Thyroid gland (tissue), 4 donors: Measurements from ENCODE around the gene ZIC2. TPM values are rescaled to one million over a fixed set of nuclear protein-coding genes. Genes with fewer than 3 reads are reported as not detected.

Experiments
- DNase-seq, 2 donors: peaks; one replicate each; pipeline ENCODE4 v3.0.0-alpha.2; 2019
- H3K27ac ChIP-seq, 3 donors: fragments of 200-600 bp; sonication (generic); 1 replicate in 2 of 3; 2 replicates in 1 of 3; pipeline ENCODE4 v1.5.1; 2016 to 2019; ENCODE audit warnings: mild to moderate bottlenecking in 1 of 3, moderate library complexity in 1 of 3
- H3K27me3 ChIP-seq: fragments of 200-600 bp; sonication (generic); one replicate; pipeline ENCODE4 v1.5.1; 2019
- H3K36me3 ChIP-seq, 2 donors: fragments of 200-600 bp; sonication (generic); one replicate each; pipeline ENCODE4 v1.5.1; 2016 to 2019
- H3K4me1 ChIP-seq, 2 donors: fragments of 200-600 bp; sonication (generic); one replicate each; pipeline ENCODE4 v1.5.1; 2017 to 2019
- H3K4me3 ChIP-seq, 3 donors: fragments of 200-600 bp; sonication (generic); replicated peaks in 1 of 3; 1 replicate in 2 of 3; 2 replicates in 1 of 3; pipeline ENCODE4 v1.5.1; 2016; ENCODE audit warnings: mild to moderate bottlenecking in 1 of 3
- H3K9me3 ChIP-seq: fragments of 200-600 bp; sonication (generic); one replicate; pipeline ENCODE4 v1.5.1; 2017
- POLR2A ChIP-seq, 2 donors: fragments of 450-650 bp; IDR thresholded peaks; one replicate each; pipeline ENCODE4 v1.6.1; 2017; ENCODE audit warnings: antibody characterized with exemption in 2 of 2, mild to moderate bottlenecking in 2 of 2, moderate library complexity in 1 of 2
- WGBS, 2 donors: methylation state at CpG; one replicate each; pipeline ENCODE4 v1.1.5; 2017; 5-methylcytosine and 5-hydroxymethylcytosine counted together
- intact Hi-C: fragments of 100-400 bp; cut with DNase I; formaldehyde crosslinking; loops from one replicate; pipeline ENCODE4 v1.15.1; 2023
- total RNA-seq, 4 donors: library from RNA; depleted of rRNA; stranded (reverse); fragments of >200 nt; gene quantifications; one replicate each; pipeline ENCODE4 v1.2.3, GENCODE V29; 2016
- TF ChIP-seq, protein P1 (sequence below), 6 experiments: fragments of 200-600 bp in 3 of 6; fragments of 450-650 bp in 3 of 6; sonication (generic) in 3 of 6; IDR thresholded peaks; one replicate each; pipeline ENCODE4 v1.5.1; 2016 to 2019; ENCODE audit warnings: antibody characterized with exemption in 6 of 6, mild to moderate bottlenecking in 2 of 6, inconsistent platforms in 1 of 6, moderate library complexity in 1 of 6

Gene ZIC2
- total RNA-seq, 4 donors from 2014 or later = not detected

GRCh38 chr13:99990126-99990977 lies 8.8 kb downstream of the ZIC2 start:
- DNase-seq = no peak
- Histone ChIP-seq H3K4me1 (peaks cover 0 to 13% of the 10 kb centered on the region in 2 donors), H3K9me3 (no peaks in the 10 kb centered on the region), H3K4me3 (no peak overlapping the region), H3K27ac (no peak overlapping the region), H3K27me3 (peaks cover 89% of the 10 kb centered on the region), H3K36me3 (no peaks in the 10 kb centered on the region)
- WGBS, 2 donors = 8 to 15% methylated on average over 42 of the region's 42 CpGs
- intact Hi-C loops = loop anchor here (2.0 kb wide), 1 partner anchor 18 kb away; no protein-coding TSS in a partner anchor
- TF ChIP-seq, protein P1, sequence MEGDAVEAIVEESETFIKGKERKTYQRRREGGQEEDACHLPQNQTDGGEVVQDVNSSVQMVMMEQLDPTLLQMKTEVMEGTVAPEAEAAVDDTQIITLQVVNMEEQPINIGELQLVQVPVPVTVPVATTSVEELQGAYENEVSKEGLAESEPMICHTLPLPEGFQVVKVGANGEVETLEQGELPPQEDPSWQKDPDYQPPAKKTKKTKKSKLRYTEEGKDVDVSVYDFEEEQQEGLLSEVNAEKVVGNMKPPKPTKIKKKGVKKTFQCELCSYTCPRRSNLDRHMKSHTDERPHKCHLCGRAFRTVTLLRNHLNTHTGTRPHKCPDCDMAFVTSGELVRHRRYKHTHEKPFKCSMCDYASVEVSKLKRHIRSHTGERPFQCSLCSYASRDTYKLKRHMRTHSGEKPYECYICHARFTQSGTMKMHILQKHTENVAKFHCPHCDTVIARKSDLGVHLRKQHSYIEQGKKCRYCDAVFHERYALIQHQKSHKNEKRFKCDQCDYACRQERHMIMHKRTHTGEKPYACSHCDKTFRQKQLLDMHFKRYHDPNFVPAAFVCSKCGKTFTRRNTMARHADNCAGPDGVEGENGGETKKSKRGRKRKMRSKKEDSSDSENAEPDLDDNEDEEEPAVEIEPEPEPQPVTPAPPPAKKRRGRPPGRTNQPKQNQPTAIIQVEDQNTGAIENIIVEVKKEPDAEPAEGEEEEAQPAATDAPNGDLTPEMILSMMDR (IDR thresholded peaks at IDR 0.05) = no peak
- no peak for TF ChIP-seq POLR2A (IDR thresholded peaks at IDR 0.05)

DNA sequence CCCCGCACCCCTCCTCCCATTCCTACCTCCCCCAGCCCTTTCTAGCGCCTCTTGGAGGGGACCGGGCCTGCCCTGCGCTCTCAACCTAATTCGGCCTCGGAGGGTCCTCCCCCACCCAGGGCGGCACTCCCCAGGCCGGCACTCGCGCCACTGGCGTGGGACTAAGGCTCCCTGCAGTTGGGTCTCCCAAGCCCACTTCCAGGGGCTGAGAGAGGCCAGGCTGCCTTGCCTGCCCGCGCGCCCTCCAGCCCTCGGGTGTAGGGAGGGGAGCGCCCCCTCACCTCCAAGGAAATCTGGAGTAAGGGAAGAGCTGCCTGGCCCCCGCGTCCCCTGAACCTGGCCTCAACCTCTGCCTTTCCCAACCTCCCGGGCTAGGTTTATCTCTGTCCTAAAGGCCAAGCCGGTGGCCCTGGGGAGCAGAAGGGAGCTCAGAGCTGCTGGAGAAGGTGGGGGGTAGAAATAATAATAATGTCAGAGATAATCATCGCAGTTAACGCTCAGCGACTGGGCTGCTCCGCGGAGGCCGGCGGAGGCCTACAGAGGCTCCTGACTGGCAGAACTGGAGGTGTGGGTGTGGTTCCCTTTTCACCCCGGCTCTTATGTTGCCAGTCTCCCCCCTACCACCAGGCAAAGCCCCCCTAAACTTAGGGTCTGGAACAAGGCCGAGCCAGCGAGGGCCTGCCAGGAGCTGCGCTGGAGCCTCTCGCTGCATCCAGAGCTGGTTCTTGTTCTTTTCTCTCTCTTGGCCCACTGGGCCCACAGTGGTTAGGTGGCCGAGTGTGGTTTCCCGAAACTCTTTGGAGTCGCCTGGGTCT lies 9.6 kb downstream of the ZIC2 start:
- WGBS, 2 donors = 7 to 11% methylated on average over 24 to 30 of the region's 35 CpGs
- Histone ChIP-seq H3K36me3 (no peaks in the 10 kb centered on the region), H3K27me3 (peaks cover 93% of the 10 kb centered on the region), H3K4me3 (no peak overlapping the region), H3K9me3 (no peaks in the 10 kb centered on the region), H3K4me1 (peaks cover 0 to 13% of the 10 kb centered on the region in 2 donors), H3K27ac (no peak overlapping the region)
- no peak for DNase-seq
- intact Hi-C loops = loop anchor here (2.0 kb wide), 1 partner anchor 18 kb away; no protein-coding TSS in a partner anchor
- TF ChIP-seq, protein P1 (IDR thresholded peaks at IDR 0.05) = no peak
- TF ChIP-seq POLR2A (IDR thresholded peaks at IDR 0.05) = no peak

GRCh38 chr13:99991828-99992775 lies 10.5 kb downstream of the ZIC2 start:
- no peaks in the 10 kb centered on the region for H3K9me3 ChIP-seq
- intact Hi-C loops = loop anchor here (2.0 kb wide), 1 partner anchor 19 kb away; no protein-coding TSS in a partner anchor

GRCh38 chr13:99992949-99993351 lies 11.4 kb downstream of the ZIC2 start:
- peaks cover 94% of the 10 kb centered on the region for H3K27me3 ChIP-seq
- H3K36me3 ChIP-seq = no peaks in the 10 kb centered on the region
- peaks cover 0 to 13% of the 10 kb centered on the region in 2 donors for H3K4me1 ChIP-seq
- no peak overlapping the region for H3K27ac ChIP-seq
- H3K9me3 ChIP-seq = no peaks in the 10 kb centered on the region
- WGBS, 2 donors = 12 to 17% methylated on average over 3 of the region's 3 CpGs
- no peak for DNase-seq
- intact Hi-C loops = no loop called here
- no peak for TF ChIP-seq POLR2A (IDR thresholded peaks at IDR 0.05)
- TF ChIP-seq, protein P1 (IDR thresholded peaks at IDR 0.05) = no peak
- no peak overlapping the region for H3K4me3 ChIP-seq

More at GRCh38 chr13:99991828-99992775, 10.5 kb downstream of the ZIC2 start:
- DNase-seq = no peak
- H3K27me3 ChIP-seq = peaks cover 93% of the 10 kb centered on the region
- no peak overlapping the region for H3K4me3 ChIP-seq
- 12 to 17% methylated on average over 33 to 36 of the region's 36 CpGs for WGBS, 2 donors
- no peak for TF ChIP-seq POLR2A (IDR thresholded peaks at IDR 0.05)
- TF ChIP-seq, protein P1 (IDR thresholded peaks at IDR 0.05) = no peak
- H3K36me3 ChIP-seq = no peaks in the 10 kb centered on the region
- no peak overlapping the region for H3K27ac ChIP-seq
- peaks cover 0 to 13% of the 10 kb centered on the region in 2 donors for H3K4me1 ChIP-seq
